ENCODE results near the gene PPP1R13L. TPM values are rescaled to one million over a fixed set of nuclear protein-coding genes. Genes with fewer than 3 reads are reported as not detected.

Gene PPP1R13L, protein sequence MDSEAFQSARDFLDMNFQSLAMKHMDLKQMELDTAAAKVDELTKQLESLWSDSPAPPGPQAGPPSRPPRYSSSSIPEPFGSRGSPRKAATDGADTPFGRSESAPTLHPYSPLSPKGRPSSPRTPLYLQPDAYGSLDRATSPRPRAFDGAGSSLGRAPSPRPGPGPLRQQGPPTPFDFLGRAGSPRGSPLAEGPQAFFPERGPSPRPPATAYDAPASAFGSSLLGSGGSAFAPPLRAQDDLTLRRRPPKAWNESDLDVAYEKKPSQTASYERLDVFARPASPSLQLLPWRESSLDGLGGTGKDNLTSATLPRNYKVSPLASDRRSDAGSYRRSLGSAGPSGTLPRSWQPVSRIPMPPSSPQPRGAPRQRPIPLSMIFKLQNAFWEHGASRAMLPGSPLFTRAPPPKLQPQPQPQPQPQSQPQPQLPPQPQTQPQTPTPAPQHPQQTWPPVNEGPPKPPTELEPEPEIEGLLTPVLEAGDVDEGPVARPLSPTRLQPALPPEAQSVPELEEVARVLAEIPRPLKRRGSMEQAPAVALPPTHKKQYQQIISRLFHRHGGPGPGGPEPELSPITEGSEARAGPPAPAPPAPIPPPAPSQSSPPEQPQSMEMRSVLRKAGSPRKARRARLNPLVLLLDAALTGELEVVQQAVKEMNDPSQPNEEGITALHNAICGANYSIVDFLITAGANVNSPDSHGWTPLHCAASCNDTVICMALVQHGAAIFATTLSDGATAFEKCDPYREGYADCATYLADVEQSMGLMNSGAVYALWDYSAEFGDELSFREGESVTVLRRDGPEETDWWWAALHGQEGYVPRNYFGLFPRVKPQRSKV
- total RNA-seq: 7.1 and 32.3 TPM in 2 replicates

DNA sequence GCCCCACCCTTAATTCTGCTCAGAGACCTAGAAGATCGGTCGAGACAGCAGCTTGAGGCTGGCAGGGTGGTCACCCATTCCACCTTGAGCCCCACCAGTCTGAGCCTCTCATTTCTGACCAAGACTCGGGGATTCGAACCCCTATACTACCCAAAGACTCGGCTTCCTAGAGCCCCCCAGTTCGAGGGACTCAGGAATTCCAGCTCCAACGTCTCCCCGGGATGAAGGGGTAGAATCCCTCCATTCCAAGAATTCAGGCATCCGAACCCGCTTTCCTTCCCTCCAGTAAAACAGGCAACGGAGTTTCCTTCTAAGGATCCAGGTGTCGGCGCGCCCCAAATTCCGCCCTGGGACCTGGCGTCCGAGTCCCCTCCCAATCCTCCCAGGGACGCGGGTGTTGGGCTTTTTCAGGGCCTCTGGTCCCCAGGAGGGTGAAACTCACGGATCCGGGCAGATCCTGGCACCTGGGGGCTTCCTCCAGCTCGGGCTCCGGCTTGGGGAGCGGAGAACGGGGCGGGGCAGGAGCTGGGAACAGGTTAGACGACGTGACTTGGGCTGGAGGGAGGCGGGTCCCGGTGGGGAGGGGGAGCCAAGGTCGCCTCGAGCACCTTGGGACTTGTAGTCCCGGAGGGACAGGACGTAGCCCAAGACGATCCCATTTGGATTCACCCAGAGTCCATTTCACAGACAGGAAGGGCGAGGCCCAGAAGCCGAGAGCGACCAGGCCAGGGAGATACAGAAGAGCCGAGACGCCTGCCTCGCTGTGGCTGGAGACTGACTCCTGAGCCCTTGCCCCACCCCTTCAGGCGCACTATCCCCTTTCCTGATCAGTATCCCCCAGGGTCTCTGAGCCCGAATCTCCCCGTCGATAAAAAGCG lies at the start of gene PPP1R13L:
Gene PPP1R13L, minus strand, starts transcription at position 513 of the 878 bp plus-strand sequence. CDS start 6,751 bp downstream, outside the sequence.

DNA sequence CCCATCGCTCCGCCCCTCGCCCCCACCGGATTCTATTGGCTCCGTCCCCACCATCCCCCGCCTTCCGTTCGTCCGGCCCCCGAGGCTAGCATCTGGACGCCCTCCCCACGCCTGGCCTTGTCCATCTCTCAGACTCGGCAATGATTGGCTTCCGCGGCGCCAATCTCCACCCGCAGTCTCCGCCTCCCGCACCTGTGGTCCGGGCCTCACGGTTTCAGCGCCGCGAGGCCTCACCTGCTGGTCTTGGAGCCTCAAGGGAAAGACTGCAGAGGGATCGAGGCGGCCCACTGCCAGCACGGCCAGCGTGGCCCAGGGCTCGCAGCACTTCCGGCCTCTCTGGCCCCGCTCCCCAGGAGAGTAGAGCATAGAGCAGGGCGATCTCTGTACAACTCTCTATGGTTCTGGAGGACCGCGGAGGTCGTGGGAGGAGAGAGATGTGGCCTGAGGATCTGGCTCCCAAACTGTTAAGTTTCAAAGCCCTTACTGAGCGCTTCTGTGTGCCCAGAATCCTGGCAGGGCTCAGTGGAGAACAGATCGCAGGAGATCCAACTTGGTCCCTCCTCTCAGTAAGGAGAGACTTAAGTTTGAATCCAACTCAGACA lies 18.8 kb upstream of the PPP1R13L start, which contains the start of gene ERCC1:
Gene ERCC1, minus strand, starts transcription at position 329 of the 602 bp plus-strand sequence. CDS start 543 bp downstream, outside the sequence.

DNA sequence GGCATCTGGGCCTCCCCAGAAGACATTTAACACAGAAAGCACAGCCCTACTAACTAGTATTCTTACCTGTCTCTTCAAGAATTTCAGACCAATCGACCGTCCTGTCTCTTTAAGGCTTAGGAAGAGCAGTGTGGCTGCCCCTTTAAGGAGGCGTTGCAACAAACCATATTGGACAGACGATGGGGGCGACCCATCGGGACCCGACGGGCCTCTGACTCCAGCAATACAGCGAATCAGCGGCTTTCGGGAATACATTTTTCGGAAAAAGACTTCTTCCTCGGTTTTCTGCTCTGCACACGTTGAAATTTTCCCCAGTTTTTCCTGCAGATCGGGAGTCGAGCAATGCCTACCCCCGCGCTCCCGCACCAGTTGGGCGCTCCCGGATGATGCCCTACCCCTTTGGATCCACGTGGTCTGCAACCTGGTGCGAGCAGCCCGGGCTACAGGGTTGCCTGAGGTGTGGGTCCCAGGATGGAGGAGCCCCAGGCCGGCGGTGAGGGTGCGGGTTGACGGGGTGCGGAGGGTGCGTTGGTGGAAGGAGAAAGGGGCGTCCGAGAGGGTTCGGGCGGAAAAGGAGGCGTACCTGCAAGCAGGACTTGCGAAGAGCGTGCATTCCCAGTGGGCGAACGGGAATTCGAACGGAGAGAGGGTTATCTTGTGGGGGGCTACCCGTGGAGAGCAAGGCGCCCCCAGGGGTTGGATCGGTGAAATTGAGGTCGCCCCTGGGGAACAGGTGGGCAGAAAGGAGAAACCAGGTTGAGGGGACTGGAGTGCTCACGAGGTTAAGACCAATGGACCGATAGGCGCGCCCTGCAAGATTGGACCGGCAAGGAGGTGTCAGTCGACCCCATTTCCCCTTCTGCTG lies 1.6 kb upstream of the PPP1R13L start, which contains the start of gene POLR1G:
Gene POLR1G, plus strand, starts transcription at position 419 of the 865 bp plus-strand sequence. Its CDS starts 53 bp downstream, at position 472.

DNA sequence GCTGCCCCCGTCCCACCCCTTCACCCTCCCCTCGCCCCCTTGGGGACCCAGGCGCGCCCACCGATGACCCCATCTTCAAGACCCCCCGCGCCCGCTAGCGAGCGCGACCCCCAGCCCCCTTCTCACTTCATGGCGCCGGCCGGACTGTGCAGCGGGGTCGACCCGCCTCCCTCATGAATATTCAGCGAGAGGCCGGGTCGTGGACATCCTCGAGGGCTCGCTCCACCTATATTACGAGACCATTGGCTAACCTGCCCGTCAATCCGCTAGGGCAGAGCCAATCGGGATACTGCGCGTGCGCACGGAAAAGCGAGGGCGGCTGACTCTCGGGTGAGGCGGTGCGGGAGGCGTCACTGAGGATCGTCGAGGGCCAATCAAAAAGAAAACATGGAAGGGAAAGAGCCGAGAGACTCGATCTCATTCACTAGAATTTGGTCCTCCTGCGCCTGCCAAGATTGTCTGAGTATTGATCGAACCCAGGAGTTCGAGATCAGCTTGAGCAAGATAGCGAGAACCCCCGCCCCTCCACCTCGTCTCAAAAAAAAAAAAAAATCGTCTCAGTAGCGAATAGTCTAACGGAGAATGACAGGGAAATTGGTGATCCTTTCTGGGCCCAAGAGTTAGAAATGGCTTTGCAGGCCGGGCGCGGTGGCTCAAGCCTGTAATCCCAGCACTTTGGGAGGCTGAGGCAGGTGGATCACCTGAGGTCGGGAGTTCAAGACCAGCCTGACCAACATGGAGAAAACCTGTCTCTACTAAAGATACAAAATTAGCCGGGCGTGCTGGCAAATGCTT lies 34.3 kb downstream of the PPP1R13L start, which contains the start of gene ERCC2:
Gene ERCC2, minus strand, starts transcription at position 164 of the 795 bp plus-strand sequence. Its CDS starts 33 bp downstream, at position 131.

DNA sequence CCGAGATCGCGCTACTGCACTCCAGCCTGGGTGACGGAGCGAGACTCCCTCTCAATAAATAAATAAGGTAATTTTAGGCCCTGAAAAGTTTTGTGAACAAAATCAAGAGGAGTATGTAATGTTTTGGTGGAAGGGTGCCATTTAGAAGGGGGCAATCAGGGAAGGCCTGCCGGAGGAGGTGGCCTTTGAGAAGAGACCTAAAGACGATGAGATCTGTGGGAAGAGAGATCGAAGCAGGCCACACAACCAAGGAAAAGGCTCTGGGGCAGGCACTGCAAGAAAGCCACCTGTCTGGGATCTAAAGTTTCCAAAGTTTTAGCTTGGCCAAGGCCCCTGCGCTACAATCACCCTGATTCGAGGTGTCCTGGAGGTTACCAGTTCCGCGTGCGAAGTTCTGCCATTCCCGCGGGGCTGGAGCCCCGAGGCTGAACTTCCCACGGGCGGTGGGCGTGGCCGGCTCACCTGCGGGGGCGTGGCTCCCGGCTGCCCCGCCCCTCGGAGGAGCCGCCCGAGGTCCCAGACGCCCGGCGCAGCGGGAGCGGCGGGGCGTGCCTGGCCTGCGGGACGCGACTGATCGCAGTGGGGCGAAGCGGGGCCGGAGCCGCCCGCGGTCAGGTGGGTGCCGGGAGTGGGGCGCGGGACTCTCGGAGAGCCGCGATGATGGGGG lies 64.5 kb downstream of the PPP1R13L start, which contains the start of gene KLC3:
Gene KLC3, plus strand, starts transcription at position 519 of the 667 bp plus-strand sequence. CDS start 4,792 bp downstream, outside the sequence.

Other genes with a start within 250 kb of the PPP1R13L start
- under 0.01 and 0.13 TPM in 2 replicates for gene NKPD1, start 244.1 kb downstream of the PPP1R13L start, total RNA-seq
- gene TRAPPC6A, start 226.8 kb downstream of the PPP1R13L start, total RNA-seq: 14.4 and 16.2 TPM in 2 replicates
- gene BLOC1S3, start 226.3 kb downstream of the PPP1R13L start, total RNA-seq: 2.6 and 3.6 TPM in 2 replicates
- gene EXOC3L2, start 159.7 kb downstream of the PPP1R13L start, total RNA-seq: 0.69 and 3.4 TPM in 2 replicates
- 8.1 and 43.0 TPM in 2 replicates for gene MARK4, start 153.8 kb downstream of the PPP1R13L start, total RNA-seq
- 0.16 TPM in 1 of 2 replicates, not detected in the other for gene CKM, start 82.2 kb downstream of the PPP1R13L start, total RNA-seq
- gene KLC3, start 64.3 kb downstream of the PPP1R13L start, total RNA-seq: 0.13 and 0.16 TPM in 2 replicates
- 10.7 and 33.6 TPM in 2 replicates for gene ERCC2, start 34.5 kb downstream of the PPP1R13L start, total RNA-seq
- gene POLR1G, start 1.6 kb upstream of the PPP1R13L start, total RNA-seq: 5.8 and 12.6 TPM in 2 replicates
- gene ERCC1, start 18.8 kb upstream of the PPP1R13L start, total RNA-seq: 40.3 and 50.5 TPM in 2 replicates
- 0.49 and 18.5 TPM in 2 replicates for gene FOSB, start 62.9 kb upstream of the PPP1R13L start, total RNA-seq
- gene RTN2, start 92.0 kb upstream of the PPP1R13L start, total RNA-seq: 4.2 and 7.4 TPM in 2 replicates
- 0.32 and 0.63 TPM in 2 replicates for gene PPM1N, start 93.4 kb upstream of the PPP1R13L start, total RNA-seq
- gene VASP, start 102.4 kb upstream of the PPP1R13L start, total RNA-seq: 53.5 and 100 TPM in 2 replicates
- 4.7 and 6.3 TPM in 2 replicates for gene OPA3, start 179.7 kb upstream of the PPP1R13L start, total RNA-seq
- 2.3 and 4.1 TPM in 2 replicates for gene GPR4, start 197.1 kb upstream of the PPP1R13L start, total RNA-seq
- 16.2 and 23.0 TPM in 2 replicates for gene EML2, start 234.3 kb upstream of the PPP1R13L start, total RNA-seq